Activated T-cell treated with anti-CD3 and anti-CD28 coated beads, Interleukin-2, amount 50 U/mL, for 24 hours (primary cell): ENCODE measurements around the gene ELF4.

Source experiments
- DNase-seq: peaks from one replicate; pipeline ENCODE4 v3.0.0-alpha.2; 2020
- H3K27ac Mint-ChIP-seq: 2 replicates; pipeline ENCODE4 v1.8.0; 2020; ENCODE audit warnings: mild to moderate bottlenecking, mixed read lengths
- H3K27me3 Mint-ChIP-seq: 2 replicates; pipeline ENCODE4 v1.8.0; 2020; ENCODE audit warnings: mixed read lengths
- H3K36me3 Mint-ChIP-seq: 2 replicates; pipeline ENCODE4 v1.8.0; 2020; ENCODE audit warnings: low read depth, mixed read lengths
- H3K4me1 Mint-ChIP-seq: 2 replicates; pipeline ENCODE4 v1.8.0; 2020; ENCODE audit warnings: low read depth, mixed read lengths
- H3K4me3 Mint-ChIP-seq: 2 replicates; pipeline ENCODE4 v1.8.0; 2020; ENCODE audit warnings: mild to moderate bottlenecking, moderate library complexity, mixed read lengths
- H3K9me3 Mint-ChIP-seq: 2 replicates; pipeline ENCODE4 v1.8.0; 2020; ENCODE audit warnings: mixed read lengths

The ELF4 gene

GRCh38 chrX:130103605-130104004, 6.7 kb downstream of the ELF4 start:
- no peak for DNase-seq
- H3K36me3 Mint-ChIP-seq = peaks cover 18% of the 10 kb centered on the region
- H3K27me3 Mint-ChIP-seq = peaks cover 12% of the 10 kb centered on the region
- H3K27ac Mint-ChIP-seq = no peak overlapping the region
- H3K4me3 Mint-ChIP-seq = no peak overlapping the region
- no peaks in the 10 kb centered on the region for H3K9me3 Mint-ChIP-seq
- peaks cover 75% of the 10 kb centered on the region for H3K4me1 Mint-ChIP-seq

GRCh38 chrX:130100180-130100579, 10.1 kb downstream of the ELF4 start:
- H3K9me3 Mint-ChIP-seq = no peaks in the 10 kb centered on the region
- H3K4me3 Mint-ChIP-seq = no peak overlapping the region
- no peak for DNase-seq
- H3K4me1 Mint-ChIP-seq = peaks cover 72% of the 10 kb centered on the region
- peaks cover 4% of the 10 kb centered on the region for H3K27me3 Mint-ChIP-seq
- peaks cover 13% of the 10 kb centered on the region for H3K36me3 Mint-ChIP-seq
- H3K27ac Mint-ChIP-seq = peak overlapping the region; percentile 5

GRCh38 chrX:130098210-130098552, 12.1 kb downstream of the ELF4 start:
- Mint-ChIP-seq H3K27ac (peak overlapping the region; percentile 81), H3K27me3 (no peaks in the 10 kb centered on the region), H3K4me1 (peaks cover 72% of the 10 kb centered on the region), H3K4me3 (no peak overlapping the region), H3K36me3 (peaks cover 12% of the 10 kb centered on the region), H3K9me3 (no peaks in the 10 kb centered on the region)
- no peak for DNase-seq

- Mint-ChIP-seq H3K36me3 (peaks cover 10% of the 10 kb centered on the region), H3K27ac (peak overlapping the region; percentile 81), H3K9me3 (no peaks in the 10 kb centered on the region), H3K4me1 (peaks cover 75% of the 10 kb centered on the region), H3K27me3 (no peaks in the 10 kb centered on the region), H3K4me3 (no peak overlapping the region)
- no peak for DNase-seq
Observed at GRCh38 chrX:130097507-130098209, 12.6 kb downstream of the ELF4 start.

GRCh38 chrX:130095249-130096030, 14.9 kb downstream of the ELF4 start:
- peaks cover 78% of the 10 kb centered on the region for H3K4me1 Mint-ChIP-seq
- no peak overlapping the region for H3K4me3 Mint-ChIP-seq
- no peaks in the 10 kb centered on the region for H3K9me3 Mint-ChIP-seq
- H3K27ac Mint-ChIP-seq = peak overlapping the region; percentile 64
- H3K36me3 Mint-ChIP-seq = peaks cover 10% of the 10 kb centered on the region
- no peaks in the 10 kb centered on the region for H3K27me3 Mint-ChIP-seq
- no peak for DNase-seq

- Mint-ChIP-seq H3K4me1 (peaks cover 75% of the 10 kb centered on the region), H3K27me3 (no peaks in the 10 kb centered on the region)
Observed at GRCh38 chrX:130094696-130095095, 15.6 kb downstream of the ELF4 start.

GRCh38 chrX:130093271-130093670, 17.0 kb downstream of the ELF4 start:
- peaks cover 73% of the 10 kb centered on the region for H3K4me1 Mint-ChIP-seq
- no peaks in the 10 kb centered on the region for H3K9me3 Mint-ChIP-seq

More at GRCh38 chrX:130094696-130095095, 15.6 kb downstream of the ELF4 start:
- Mint-ChIP-seq H3K27ac (peak overlapping the region; percentile 18), H3K36me3 (peaks cover 8% of the 10 kb centered on the region), H3K9me3 (no peaks in the 10 kb centered on the region), H3K4me3 (no peak overlapping the region)
- DNase-seq = no peak

GRCh38 chrX:130091980-130092522, 18.2 kb downstream of the ELF4 start:
- H3K4me3 Mint-ChIP-seq = peak overlapping the region; percentile 83
- no peaks in the 10 kb centered on the region for H3K9me3 Mint-ChIP-seq
- H3K36me3 Mint-ChIP-seq = peaks cover 10% of the 10 kb centered on the region
- peak; percentile 85 for DNase-seq
- peaks cover 73% of the 10 kb centered on the region for H3K4me1 Mint-ChIP-seq
- H3K27me3 Mint-ChIP-seq = peaks cover 3% of the 10 kb centered on the region
- peak overlapping the region; percentile 95 for H3K27ac Mint-ChIP-seq

More at GRCh38 chrX:130093271-130093670, 17.0 kb downstream of the ELF4 start:
- H3K27ac Mint-ChIP-seq = no peak overlapping the region
- DNase-seq = no peak
- H3K36me3 Mint-ChIP-seq = peaks cover 10% of the 10 kb centered on the region
- H3K4me3 Mint-ChIP-seq = no peak overlapping the region
- no peaks in the 10 kb centered on the region for H3K27me3 Mint-ChIP-seq

GRCh38 chrX:130090364-130090763, 19.9 kb downstream of the ELF4 start:
- peaks cover 18% of the 10 kb centered on the region for H3K36me3 Mint-ChIP-seq
- H3K27me3 Mint-ChIP-seq = peaks cover 3% of the 10 kb centered on the region
- DNase-seq = no peak
- H3K27ac Mint-ChIP-seq = peak overlapping the region; percentile 89
- H3K9me3 Mint-ChIP-seq = no peaks in the 10 kb centered on the region
- H3K4me1 Mint-ChIP-seq = peaks cover 81% of the 10 kb centered on the region
- H3K4me3 Mint-ChIP-seq = peak overlapping the region; percentile 34

GRCh38 chrX:130086447-130087206, 23.7 kb downstream of the ELF4 start:
- DNase-seq = peak; percentile 72
- H3K4me3 Mint-ChIP-seq = peak overlapping the region; percentile 65
- peaks cover 11% of the 10 kb centered on the region for H3K36me3 Mint-ChIP-seq
- peaks cover 3% of the 10 kb centered on the region for H3K27me3 Mint-ChIP-seq
- peaks cover 84% of the 10 kb centered on the region for H3K4me1 Mint-ChIP-seq
- no peaks in the 10 kb centered on the region for H3K9me3 Mint-ChIP-seq
- H3K27ac Mint-ChIP-seq = peak overlapping the region; percentile 91

GRCh38 chrX:130085551-130086446, 24.5 kb downstream of the ELF4 start:
- peaks cover 12% of the 10 kb centered on the region for H3K36me3 Mint-ChIP-seq
- no peak for DNase-seq
- H3K27me3 Mint-ChIP-seq = peaks cover 3% of the 10 kb centered on the region
- peaks cover 88% of the 10 kb centered on the region for H3K4me1 Mint-ChIP-seq
- H3K27ac Mint-ChIP-seq = peak overlapping the region; percentile 91
- H3K4me3 Mint-ChIP-seq = peak overlapping the region; percentile 65
- H3K9me3 Mint-ChIP-seq = no peaks in the 10 kb centered on the region

- H3K27me3 Mint-ChIP-seq = peaks cover 7% of the 10 kb centered on the region
- peak overlapping the region; percentile 91 for H3K27ac Mint-ChIP-seq
- H3K36me3 Mint-ChIP-seq = peaks cover 16% of the 10 kb centered on the region
- peak overlapping the region; percentile 65 for H3K4me3 Mint-ChIP-seq
- peaks cover 89% of the 10 kb centered on the region for H3K4me1 Mint-ChIP-seq
- no peak for DNase-seq
- no peaks in the 10 kb centered on the region for H3K9me3 Mint-ChIP-seq
Observed at GRCh38 chrX:130084631-130085237, 25.6 kb downstream of the ELF4 start.

GRCh38 chrX:130083656-130084382, 26.5 kb downstream of the ELF4 start:
- H3K36me3 Mint-ChIP-seq = peaks cover 17% of the 10 kb centered on the region
- peak overlapping the region; percentile 65 for H3K4me3 Mint-ChIP-seq
- peaks cover 11% of the 10 kb centered on the region for H3K27me3 Mint-ChIP-seq
- no peaks in the 10 kb centered on the region for H3K9me3 Mint-ChIP-seq
- peak overlapping the region; percentile 91 for H3K27ac Mint-ChIP-seq
- H3K4me1 Mint-ChIP-seq = peaks cover 87% of the 10 kb centered on the region
- no peak for DNase-seq
